Stimulated activated naive CD8-positive, alpha-beta T cell treated with anti-CD3 and anti-CD28 coated beads, Interleukin-15, Interleukin-2, amounts not matched to agents 100 ng/mL and 50 ng/mL, for 24 hours (primary cell): ENCODE data around the gene DNASE2B.
"Not testable (repeated sequence)": the region's sequence is repeated elsewhere in the genome, so short reads cannot be mapped to it uniquely, and the experiment has no call there.

Experiments used
- H3K27ac Mint-ChIP-seq: one replicate; pipeline ENCODE4 v1.8.0; 2021; ENCODE audit warnings: mild to moderate bottlenecking, mixed read lengths
- H3K27me3 Mint-ChIP-seq: one replicate; pipeline ENCODE4 v1.8.0; 2021; ENCODE audit warnings: mixed read lengths
- H3K36me3 Mint-ChIP-seq: one replicate; pipeline ENCODE4 v1.8.0; 2021; ENCODE audit warnings: low read depth, mixed read lengths
- H3K4me1 Mint-ChIP-seq: one replicate; pipeline ENCODE4 v1.8.0; 2021; ENCODE audit warnings: low read depth, mixed read lengths
- H3K4me3 Mint-ChIP-seq: one replicate; pipeline ENCODE4 v1.8.0; 2021; ENCODE audit warnings: mild to moderate bottlenecking, mixed read lengths
- H3K9me3 Mint-ChIP-seq: one replicate; pipeline ENCODE4 v1.8.0; 2021; ENCODE audit warnings: mixed read lengths

DNASE2B gene

GRCh38 chr1:84442747-84443646, 44.7 kb downstream of the DNASE2B start:
- not testable (repeated sequence) for H3K27me3 Mint-ChIP-seq, H3K9me3 Mint-ChIP-seq, H3K4me3 Mint-ChIP-seq, H3K36me3 Mint-ChIP-seq
- peak overlapping the region; percentile 72 for H3K27ac Mint-ChIP-seq
- H3K4me1 Mint-ChIP-seq: peaks cover 22% of the 10 kb centered on the region

DNA sequence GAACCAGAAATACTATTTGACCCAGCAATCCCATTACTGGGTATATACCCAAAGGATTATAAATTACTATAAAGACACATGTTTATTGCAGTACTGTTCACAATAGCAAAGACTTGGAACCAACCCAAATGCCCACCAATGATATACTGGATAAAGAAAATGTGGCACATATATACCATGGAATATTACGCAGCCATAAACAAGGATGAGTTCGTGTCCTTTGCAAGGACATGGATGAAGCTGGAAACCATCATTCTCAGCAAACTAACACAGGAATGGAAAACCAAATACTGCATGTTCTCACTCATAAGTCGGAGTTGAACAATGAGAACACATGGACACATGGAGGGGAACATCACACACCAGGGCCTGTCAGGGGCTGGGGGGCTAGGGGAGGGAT, 50.4 kb downstream of the DNASE2B start:
- H3K27ac Mint-ChIP-seq, H3K27me3 Mint-ChIP-seq, H3K4me1 Mint-ChIP-seq, H3K36me3 Mint-ChIP-seq, H3K9me3 Mint-ChIP-seq, H3K4me3 Mint-ChIP-seq: not testable (repeated sequence)

GRCh38 chr1:84450910-84451309, 52.6 kb downstream of the DNASE2B start:
- peaks cover 13% of the 10 kb centered on the region for H3K27me3 Mint-ChIP-seq
- H3K27ac Mint-ChIP-seq: no peak overlapping the region
- H3K36me3 Mint-ChIP-seq: no peaks in the 10 kb centered on the region

GRCh38 chr1:84452436-84452835, 54.2 kb downstream of the DNASE2B start:
- Mint-ChIP-seq H3K4me3 (no peak overlapping the region), H3K9me3 (no peaks in the 10 kb centered on the region), H3K4me1 (no peaks in the 10 kb centered on the region), H3K27me3 (peaks cover 19% of the 10 kb centered on the region), H3K27ac (no peak overlapping the region), H3K36me3 (no peaks in the 10 kb centered on the region)

More at GRCh38 chr1:84450910-84451309, 52.6 kb downstream of the DNASE2B start:
- no peaks in the 10 kb centered on the region for H3K4me1 Mint-ChIP-seq
- no peak overlapping the region for H3K4me3 Mint-ChIP-seq
- H3K9me3 Mint-ChIP-seq: no peaks in the 10 kb centered on the region

DNA sequence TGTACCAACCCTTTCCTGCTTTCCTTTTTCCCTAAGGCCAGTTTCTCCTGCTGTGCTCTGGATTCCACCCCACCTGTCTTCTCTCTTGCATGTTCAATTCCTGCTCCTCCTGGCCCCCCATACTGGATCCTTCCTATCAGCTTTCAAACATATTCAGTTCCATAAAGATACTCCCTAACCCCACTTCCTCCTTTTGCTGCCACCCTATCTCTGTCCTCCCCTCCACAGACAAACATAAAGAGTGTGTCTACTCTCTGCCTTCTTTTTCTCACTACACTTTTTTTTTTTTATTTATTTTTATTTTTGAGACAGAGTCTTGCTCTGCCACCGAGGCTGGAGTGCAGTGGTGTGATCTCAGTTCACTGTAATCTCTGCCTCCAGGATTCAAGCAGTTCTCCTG, 63.8 kb downstream of the DNASE2B start:
- Mint-ChIP-seq H3K9me3 (no peaks in the 10 kb centered on the region), H3K36me3 (no peaks in the 10 kb centered on the region), H3K27me3 (peaks cover 25% of the 10 kb centered on the region), H3K4me3 (no peak overlapping the region), H3K4me1 (no peaks in the 10 kb centered on the region), H3K27ac (no peak overlapping the region)
